Ramos (cell line): ENCODE results near the gene ELF2.
"Not testable (repeated sequence)": the region's sequence is repeated elsewhere in the genome, so short reads cannot be mapped to it uniquely, and the experiment has no call there.

Source experiments
- in situ Hi-C: fragments of 300-500 bp; cut with MboI; formaldehyde crosslinking; loops from one replicate; pipeline ENCODE4 v1.14.3; 2022; ENCODE audit warnings: low sequenced_read_pairs; ENCODE audit not compliant: unreplicated experiment

The ELF2 gene

GRCh38 chr4:139083956-139084803, 92.8 kb downstream of the ELF2 start:
- in situ Hi-C loops = loop anchor here (10.0 kb wide), 1 partner anchor 211 kb away; no protein-coding TSS in a partner anchor

- in situ Hi-C loops = loop anchor here (10.0 kb wide), 1 partner anchor 211 kb away; no protein-coding TSS in a partner anchor
Measured at GRCh38 chr4:139083607-139083955, 93.4 kb downstream of the ELF2 start.

- in situ Hi-C loops = loop anchor here (10.0 kb wide), 1 partner anchor 212 kb away; no protein-coding TSS in a partner anchor
Measured at GRCh38 chr4:139082750-139083606, 94.0 kb downstream of the ELF2 start.

- in situ Hi-C loops = no loop called here
Measured at GRCh38 chr4:139078926-139079325, 98.1 kb downstream of the ELF2 start.

GRCh38 chr4:139077567-139078355, 99.3 kb downstream of the ELF2 start:
- in situ Hi-C loops = no loop called here

- in situ Hi-C loops = no loop called here
Measured at GRCh38 chr4:139076016-139076744, 100.8 kb downstream of the ELF2 start.

- in situ Hi-C loops = no loop called here
Measured at GRCh38 chr4:139060591-139060990, 116.4 kb downstream of the ELF2 start.

- in situ Hi-C loops = not testable (repeated sequence)
Measured at GRCh38 chr4:139059026-139059425, 118.0 kb downstream of the ELF2 start.

- in situ Hi-C loops = no loop called here
Measured at GRCh38 chr4:139054791-139055505, 122.1 kb downstream of the ELF2 start.

- in situ Hi-C loops = no loop called here
Measured at GRCh38 chr4:139053909-139054308, 123.1 kb downstream of the ELF2 start.

- in situ Hi-C loops = no loop called here
Measured at GRCh38 chr4:139050446-139050845, 126.6 kb downstream of the ELF2 start.

GRCh38 chr4:139048026-139048425, 129.0 kb downstream of the ELF2 start:
- in situ Hi-C loops = no loop called here

GRCh38 chr4:139044291-139044690, 132.7 kb downstream of the ELF2 start:
- in situ Hi-C loops = no loop called here

- in situ Hi-C loops = no loop called here
Measured at GRCh38 chr4:139042981-139043460, 134.0 kb downstream of the ELF2 start.

- in situ Hi-C loops = no loop called here
Measured at GRCh38 chr4:139038874-139039443, 138.1 kb downstream of the ELF2 start.

- in situ Hi-C loops = no loop called here
Measured at GRCh38 chr4:139036885-139037284, 140.1 kb downstream of the ELF2 start.

GRCh38 chr4:139035650-139036049, 141.4 kb downstream of the ELF2 start:
- in situ Hi-C loops = no loop called here

GRCh38 chr4:139030614-139031235, 146.3 kb downstream of the ELF2 start:
- in situ Hi-C loops = no loop called here
